Left lung (tissue), 10 donors: Measurements from ENCODE around the gene SAMHD1. TPM values are rescaled to one million over a fixed set of nuclear protein-coding genes. Genes with fewer than 3 reads are reported as not detected.

Experiments
- ATAC-seq: fragments of 200-7000 bp; cut with Tn5 transposase; one replicate; pipeline ENCODE4 v1.9.1; 2020; ENCODE audit warnings: moderate library complexity
- DNase-seq, 4 donors: peaks; one replicate each; pipeline ENCODE4 v3.0.0-alpha.2; 2013 to 2020
- H3K27ac ChIP-seq, 2 donors: fragments of 200-600 bp; sonication (generic) in 1 of 2; one replicate each; pipeline versions ENCODE4 v1.5.0 to v1.8.0; 2020 to 2021
- H3K27me3 ChIP-seq, 2 donors: fragments of 200-600 bp; sonication (generic) in 1 of 2; one replicate each; pipeline versions ENCODE4 v1.5.0 to v1.8.0; 2020 to 2021
- H3K36me3 ChIP-seq, 2 donors: fragments of 200-600 bp; sonication (generic) in 1 of 2; one replicate each; pipeline versions ENCODE4 v1.5.0 to v1.8.0; 2020 to 2021
- H3K4me1 ChIP-seq, 2 donors: fragments of 200-600 bp; one replicate each; pipeline ENCODE4 v1.8.0; 2021
- H3K4me3 ChIP-seq, 2 donors: fragments of 200-600 bp; sonication (generic) in 1 of 2; one replicate each; pipeline versions ENCODE4 v1.5.0 to v1.8.0; 2020 to 2021; ENCODE audit warnings: mild to moderate bottlenecking in 1 of 2
- H3K9me3 ChIP-seq, 2 donors: fragments of 200-600 bp; sonication (generic) in 1 of 2; one replicate each; pipeline versions ENCODE4 v1.5.0 to v1.8.0; 2020 to 2021
- intact Hi-C, 2 donors: fragments of 100-400 bp; cut with DNase I; formaldehyde crosslinking; loops; one replicate each; pipeline versions ENCODE4 v1.11.2 to v1.14.2; 2022
- polyA plus RNA-seq, 6 donors: library from polyadenylated mRNA; unstranded; fragments of 120-200 nt; gene quantifications; one replicate each; pipeline ENCODE4 v1.2.1, GENCODE V29; 2013; ENCODE audit not compliant: insufficient read length in 6 of 6
- total RNA-seq, 2 donors: library from RNA; stranded (reverse); fragmentation: NEBNext Ultra II Directional; extraction: Animal tissue kit (Norgen Biotek cat#: 25700); gene quantifications; one replicate each; pipeline ENCODE4 v1.2.1, GENCODE V29; 2021
- TF ChIP-seq, protein P1 (sequence below), 2 donors: fragments of 200-600 bp; sonication (generic) in 1 of 2; IDR thresholded peaks; one replicate each; pipeline versions ENCODE4 v1.5.0 to v1.8.0; 2021; ENCODE audit warnings: antibody characterized with exemption in 2 of 2
- donor health status: DM: no; HTN: yes; CAD: no.
- donor health status: DM: no; HTN: no; CAD: no.

SAMHD1 gene
- total and polyA plus RNA-seq, 8 donors, result 31.8 to 197 (median 38.7) TPM

- Histone ChIP-seq H3K9me3 (no peaks in the 10 kb centered on the region), H3K36me3 (no peaks in the 10 kb centered on the region), H3K4me1 (peaks cover 0 to 8% of the 10 kb centered on the region in 2 donors), H3K27me3 (no peaks in the 10 kb centered on the region), H3K4me3 (no peak overlapping the region), H3K27ac (no peak overlapping the region)
- DNase-seq (no peak), ATAC-seq (no peak)
- TF ChIP-seq, protein P1, sequence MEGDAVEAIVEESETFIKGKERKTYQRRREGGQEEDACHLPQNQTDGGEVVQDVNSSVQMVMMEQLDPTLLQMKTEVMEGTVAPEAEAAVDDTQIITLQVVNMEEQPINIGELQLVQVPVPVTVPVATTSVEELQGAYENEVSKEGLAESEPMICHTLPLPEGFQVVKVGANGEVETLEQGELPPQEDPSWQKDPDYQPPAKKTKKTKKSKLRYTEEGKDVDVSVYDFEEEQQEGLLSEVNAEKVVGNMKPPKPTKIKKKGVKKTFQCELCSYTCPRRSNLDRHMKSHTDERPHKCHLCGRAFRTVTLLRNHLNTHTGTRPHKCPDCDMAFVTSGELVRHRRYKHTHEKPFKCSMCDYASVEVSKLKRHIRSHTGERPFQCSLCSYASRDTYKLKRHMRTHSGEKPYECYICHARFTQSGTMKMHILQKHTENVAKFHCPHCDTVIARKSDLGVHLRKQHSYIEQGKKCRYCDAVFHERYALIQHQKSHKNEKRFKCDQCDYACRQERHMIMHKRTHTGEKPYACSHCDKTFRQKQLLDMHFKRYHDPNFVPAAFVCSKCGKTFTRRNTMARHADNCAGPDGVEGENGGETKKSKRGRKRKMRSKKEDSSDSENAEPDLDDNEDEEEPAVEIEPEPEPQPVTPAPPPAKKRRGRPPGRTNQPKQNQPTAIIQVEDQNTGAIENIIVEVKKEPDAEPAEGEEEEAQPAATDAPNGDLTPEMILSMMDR (IDR thresholded peaks at IDR 0.05), result no peak
- intact Hi-C loops, result no loop called here
Observed at GRCh38 chr20:36975099-36975818, 23.8 kb upstream of the SAMHD1 start.

- ATAC-seq (no peak), DNase-seq (no peak)
- H3K4me3 ChIP-seq, result no peak overlapping the region
- no peaks in the 10 kb centered on the region for H3K27me3 ChIP-seq
- TF ChIP-seq, protein P1 (IDR thresholded peaks at IDR 0.05), result no peak
- no peak overlapping the region for H3K27ac ChIP-seq
- intact Hi-C loops, result no loop called here
- H3K4me1 ChIP-seq, result peaks cover 0 to 13% of the 10 kb centered on the region in 2 donors
- no peaks in the 10 kb centered on the region for H3K36me3 ChIP-seq
- H3K9me3 ChIP-seq, result no peaks in the 10 kb centered on the region
Observed at GRCh38 chr20:36974660-36975059, 23.2 kb upstream of the SAMHD1 start.

DNA sequence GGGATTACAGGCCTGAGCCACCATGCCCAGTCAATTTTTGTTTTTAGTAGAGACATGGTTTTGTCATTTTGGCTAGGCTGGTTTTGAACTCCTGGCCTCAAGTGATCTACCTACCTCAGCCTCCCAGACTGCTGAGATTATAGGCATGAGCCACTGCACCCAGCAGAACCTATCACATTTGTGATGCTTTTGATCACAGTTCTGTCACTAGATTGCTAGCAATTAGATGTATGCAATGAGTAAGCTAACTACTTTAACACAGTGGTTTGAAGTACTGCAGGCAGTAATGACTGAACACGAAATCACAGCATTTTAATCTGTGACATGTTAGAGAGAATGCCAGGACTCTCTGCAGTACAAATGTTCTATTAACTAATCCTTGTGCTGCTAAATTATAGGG is 19.6 kb upstream of the SAMHD1 start:
- H3K27me3 ChIP-seq, result no peaks in the 10 kb centered on the region
- no peaks in the 10 kb centered on the region for H3K36me3 ChIP-seq
- TF ChIP-seq, protein P1 (IDR thresholded peaks at IDR 0.05), result no peak
- no peaks in the 10 kb centered on the region for H3K9me3 ChIP-seq
- peaks cover 0 to 27% of the 10 kb centered on the region in 2 donors for H3K4me1 ChIP-seq
- intact Hi-C loops, result no loop called here
- DNase-seq (no peak), ATAC-seq (no peak)
- H3K4me3 ChIP-seq, result no peak overlapping the region
- H3K27ac ChIP-seq, result no peak overlapping the region

GRCh38 chr20:36969478-36970186 is 18.1 kb upstream of the SAMHD1 start:
- H3K4me1 ChIP-seq, result peaks cover 0 to 19% of the 10 kb centered on the region in 2 donors
- ATAC-seq (peak; percentile 56), DNase-seq (no peak)
- H3K27me3 ChIP-seq, result no peaks in the 10 kb centered on the region
- no peaks in the 10 kb centered on the region for H3K9me3 ChIP-seq
- H3K4me3 ChIP-seq, result no peak overlapping the region
- no peaks in the 10 kb centered on the region for H3K36me3 ChIP-seq
- peak overlapping the region in 1 of 2 donors; percentile 65 for H3K27ac ChIP-seq
- TF ChIP-seq, protein P1 (IDR thresholded peaks at IDR 0.05), result no peak
- intact Hi-C loops, result no loop called here

DNA sequence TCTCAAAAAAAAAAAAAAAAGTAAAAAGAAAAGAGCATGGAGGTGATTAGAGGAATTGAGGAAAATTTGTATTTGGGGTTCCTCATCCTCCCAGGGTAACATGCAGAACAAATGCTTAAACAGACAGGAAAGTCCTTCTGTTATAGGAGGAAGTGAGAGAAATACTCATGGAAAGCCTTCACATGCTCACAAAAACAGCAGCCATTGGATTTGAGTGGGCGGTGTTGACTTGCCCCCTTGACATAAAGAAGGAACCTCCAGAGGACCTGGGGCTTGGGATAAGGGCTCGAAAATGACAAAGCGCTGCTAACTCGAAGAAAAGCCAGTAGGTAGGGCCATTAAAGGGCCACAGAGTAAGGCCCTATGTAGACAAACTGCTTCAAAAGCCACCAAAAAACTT is 17.5 kb upstream of the SAMHD1 start:
- Histone ChIP-seq H3K4me1 (peaks cover 0 to 19% of the 10 kb centered on the region in 2 donors), H3K27me3 (no peaks in the 10 kb centered on the region), H3K9me3 (no peaks in the 10 kb centered on the region), H3K36me3 (no peaks in the 10 kb centered on the region), H3K27ac (peak overlapping the region in 1 of 2 donors; percentile 65), H3K4me3 (no peak overlapping the region)
- intact Hi-C loops, result no loop called here
- ATAC-seq (peak; percentile 49), DNase-seq (peak in 1 of 4 donors; percentile 37)
- TF ChIP-seq, protein P1 (IDR thresholded peaks at IDR 0.05), result no peak
